ENCODE results near the gene WDR86.

GRCh38 chr7:151429560-151430331 lies 19.9 kb upstream of the WDR86 start:
- TF ChIP-seq CTCF (conservative IDR thresholded peaks at IDR 0.05; ENCODE audit: low read length), result no peak
- TF ChIP-seq EZH2phosphoT487 (IDR thresholded peaks at IDR 0.05; ENCODE audit: borderline replicate concordance), result no peak
